ENCODE measurements around the gene HECTD1.
"Not testable (repeated sequence)": the region's sequence is repeated elsewhere in the genome, so short reads cannot be mapped to it uniquely, and the experiment has no call there.

Gene HECTD1

GRCh38 chr14:31194661-31195060, 12.9 kb downstream of the HECTD1 start:
- DNase-seq (ENCODE audit: low read depth in 2 of 2) = no peak

- DNase-seq (ENCODE audit: low read depth in 2 of 2) = no peak
These were observed 13.5 kb downstream of the HECTD1 start for GRCh38 chr14:31194095-31194494.

GRCh38 chr14:31192544-31192943, 15.0 kb downstream of the HECTD1 start:
- DNase-seq (ENCODE audit: low read depth in 2 of 2) = not testable (repeated sequence)

GRCh38 chr14:31190717-31191263, 16.8 kb downstream of the HECTD1 start:
- no peak for DNase-seq (ENCODE audit: low read depth in 2 of 2)

- DNase-seq (ENCODE audit: low read depth in 2 of 2) = no peak
These were observed 17.4 kb downstream of the HECTD1 start for GRCh38 chr14:31190219-31190603.

- no peak for DNase-seq (ENCODE audit: low read depth in 2 of 2)
These were observed 18.0 kb downstream of the HECTD1 start for GRCh38 chr14:31189346-31190218.

GRCh38 chr14:31188744-31189143, 18.8 kb downstream of the HECTD1 start:
- DNase-seq (ENCODE audit: low read depth in 2 of 2) = no peak

GRCh38 chr14:31182016-31182415, 25.6 kb downstream of the HECTD1 start:
- DNase-seq (ENCODE audit: low read depth in 2 of 2) = not testable (repeated sequence)

GRCh38 chr14:31181271-31181670, 26.3 kb downstream of the HECTD1 start:
- no peak for DNase-seq (ENCODE audit: low read depth in 2 of 2)

GRCh38 chr14:31180299-31181051, 27.1 kb downstream of the HECTD1 start:
- DNase-seq (ENCODE audit: low read depth in 2 of 2) = no peak

- no peak for DNase-seq (ENCODE audit: low read depth in 2 of 2)
These were observed 33.2 kb downstream of the HECTD1 start for GRCh38 chr14:31174433-31174832.

GRCh38 chr14:31173120-31173837, 34.3 kb downstream of the HECTD1 start:
- no peak for DNase-seq (ENCODE audit: low read depth in 2 of 2)

- no peak for DNase-seq (ENCODE audit: low read depth in 2 of 2)
These were observed 35.5 kb downstream of the HECTD1 start for GRCh38 chr14:31172084-31172483.

GRCh38 chr14:31170411-31170810, 37.2 kb downstream of the HECTD1 start:
- no peak for DNase-seq (ENCODE audit: low read depth in 2 of 2)

- DNase-seq (ENCODE audit: low read depth in 2 of 2) = no peak
These were observed 37.7 kb downstream of the HECTD1 start for GRCh38 chr14:31169877-31170276.

- DNase-seq (ENCODE audit: low read depth in 2 of 2) = no peak
These were observed 40.6 kb downstream of the HECTD1 start for GRCh38 chr14:31167032-31167431.

GRCh38 chr14:31166271-31166561, 41.4 kb downstream of the HECTD1 start:
- no peak for DNase-seq (ENCODE audit: low read depth in 2 of 2)

- no peak for DNase-seq (ENCODE audit: low read depth in 2 of 2)
These were observed 43.5 kb downstream of the HECTD1 start for GRCh38 chr14:31164115-31164514.

- DNase-seq (ENCODE audit: low read depth in 2 of 2) = no peak
These were observed 44.5 kb downstream of the HECTD1 start for GRCh38 chr14:31162910-31163649.

GRCh38 chr14:31161274-31161673, 46.3 kb downstream of the HECTD1 start:
- DNase-seq (ENCODE audit: low read depth in 2 of 2) = no peak

- DNase-seq (ENCODE audit: low read depth in 2 of 2) = no peak
These were observed 47.8 kb downstream of the HECTD1 start for GRCh38 chr14:31159682-31160296.
